Parathyroid adenoma (tissue), 2 donors: ENCODE measurements around the gene SOCS6.

Experiments
- H2AFZ ChIP-seq: fragments of 300-600 bp; sonication (generic); one replicate; pipeline ENCODE4 v1.7.0; 2017; ENCODE audit warnings: antibody characterized with exemption, mild to moderate bottlenecking
- H3K27ac ChIP-seq: fragments of 300-600 bp; sonication (generic); one replicate; pipeline ENCODE4 v1.7.0; 2017
- H3K27me3 ChIP-seq: fragments of 300-600 bp; sonication (generic); one replicate; pipeline ENCODE4 v1.7.0; 2017; ENCODE audit warnings: low read length; ENCODE audit not compliant: control insufficient read depth, insufficient read depth
- H3K36me3 ChIP-seq: fragments of 300-600 bp; sonication (generic); one replicate; pipeline ENCODE4 v1.7.0; 2017; ENCODE audit warnings: low read length; ENCODE audit not compliant: control insufficient read depth, insufficient read depth
- H3K4me1 ChIP-seq: fragments of 300-600 bp; sonication (generic); one replicate; pipeline ENCODE4 v1.7.0; 2017; ENCODE audit warnings: control low read depth
- H3K4me2 ChIP-seq: fragments of 300-600 bp; sonication (generic); one replicate; pipeline ENCODE4 v1.7.0; 2017; ENCODE audit warnings: low read length
- H3K4me3 ChIP-seq: fragments of 300-600 bp; sonication (generic); one replicate; pipeline ENCODE4 v1.7.0; 2017; ENCODE audit warnings: low read depth, low read length
- H3K79me2 ChIP-seq: fragments of 300-600 bp; sonication (generic); one replicate; pipeline ENCODE4 v1.7.0; 2017; ENCODE audit warnings: control low read depth
- H3K9ac ChIP-seq: fragments of 300-600 bp; sonication (generic); one replicate; pipeline ENCODE4 v1.7.0; 2017; ENCODE audit warnings: mild to moderate bottlenecking
- H3K9me3 ChIP-seq: fragments of 300-600 bp; sonication (generic); one replicate; pipeline ENCODE4 v1.7.0; 2017; ENCODE audit warnings: low read length; ENCODE audit not compliant: control insufficient read depth
- CTCF ChIP-seq: fragments of 300-600 bp; sonication (generic); IDR thresholded peaks from one replicate; pipeline ENCODE4 v1.7.0; 2017; ENCODE audit warnings: antibody characterized with exemption, mild to moderate bottlenecking
- donor health status: primary hyperparathyroidism.

The SOCS6 gene

GRCh38 chr18:70334728-70335329, 46.0 kb downstream of the SOCS6 start:
- H3K9ac ChIP-seq = no peak overlapping the region
- H3K4me3 ChIP-seq = no peak overlapping the region
- H3K4me2 ChIP-seq = no peak overlapping the region
- no peak overlapping the region for H3K27ac ChIP-seq
- TF ChIP-seq CTCF = no peak
- no peaks in the 10 kb centered on the region for H3K36me3 ChIP-seq
- no peaks in the 10 kb centered on the region for H3K9me3 ChIP-seq
- H2AFZ ChIP-seq = no peak overlapping the region
- H3K27me3 ChIP-seq = no peaks in the 10 kb centered on the region
- no peaks in the 10 kb centered on the region for H3K79me2 ChIP-seq
- no peaks in the 10 kb centered on the region for H3K4me1 ChIP-seq

- Histone ChIP-seq H3K4me3 (no peak overlapping the region), H3K27ac (no peak overlapping the region)
- no peak for TF ChIP-seq CTCF
These were observed 47.3 kb downstream of the SOCS6 start for GRCh38 chr18:70335892-70336726.

GRCh38 chr18:70337139-70337972, 48.5 kb downstream of the SOCS6 start:
- H3K4me3 ChIP-seq = no peak overlapping the region
- H3K9me3 ChIP-seq = no peaks in the 10 kb centered on the region
- no peak for TF ChIP-seq CTCF
- H3K27me3 ChIP-seq = no peaks in the 10 kb centered on the region
- no peaks in the 10 kb centered on the region for H3K36me3 ChIP-seq
- H3K9ac ChIP-seq = no peak overlapping the region
- no peaks in the 10 kb centered on the region for H3K79me2 ChIP-seq
- no peak overlapping the region for H2AFZ ChIP-seq
- H3K27ac ChIP-seq = no peak overlapping the region
- H3K4me2 ChIP-seq = no peak overlapping the region
- H3K4me1 ChIP-seq = no peaks in the 10 kb centered on the region

More at GRCh38 chr18:70335892-70336726, 47.3 kb downstream of the SOCS6 start:
- no peak overlapping the region for H3K9ac ChIP-seq
- H3K9me3 ChIP-seq = no peaks in the 10 kb centered on the region
- no peaks in the 10 kb centered on the region for H3K4me1 ChIP-seq
- no peaks in the 10 kb centered on the region for H3K36me3 ChIP-seq
- H3K27me3 ChIP-seq = no peaks in the 10 kb centered on the region
- H2AFZ ChIP-seq = no peak overlapping the region
- H3K79me2 ChIP-seq = no peaks in the 10 kb centered on the region
- no peak overlapping the region for H3K4me2 ChIP-seq

GRCh38 chr18:70338890-70339289, 50.0 kb downstream of the SOCS6 start:
- H2AFZ ChIP-seq = no peak overlapping the region
- H3K9ac ChIP-seq = no peak overlapping the region
- H3K4me1 ChIP-seq = no peaks in the 10 kb centered on the region
- no peak overlapping the region for H3K4me3 ChIP-seq
- no peak overlapping the region for H3K4me2 ChIP-seq
- no peaks in the 10 kb centered on the region for H3K79me2 ChIP-seq
- no peak overlapping the region for H3K27ac ChIP-seq
- H3K36me3 ChIP-seq = no peaks in the 10 kb centered on the region
- H3K27me3 ChIP-seq = no peaks in the 10 kb centered on the region
- H3K9me3 ChIP-seq = no peaks in the 10 kb centered on the region
- no peak for TF ChIP-seq CTCF
